ENCODE measurements around the gene F8. TPM values are rescaled to one million over a fixed set of nuclear protein-coding genes. Genes with fewer than 3 reads are reported as not detected.

Gene F8
- total RNA-seq, 4 donors from 2014 or later: 7.2 to 28.4 (median 14.6) TPM

DNA sequence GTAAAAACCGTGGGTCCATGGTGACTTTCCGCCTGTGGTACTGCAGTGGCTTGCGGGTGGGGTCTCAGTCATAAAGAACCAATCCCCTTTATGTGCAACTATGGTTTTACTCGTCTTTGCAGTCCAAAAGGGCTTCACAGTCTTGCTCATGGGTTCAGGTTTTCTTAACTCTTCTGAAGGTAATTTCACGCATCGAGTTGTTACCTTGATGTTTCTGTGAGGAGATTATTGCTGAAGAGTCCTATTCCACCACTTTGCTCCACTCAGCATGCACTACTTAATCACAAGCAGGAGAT lies 41.5 kb downstream of the F8 start:
- Histone ChIP-seq H3K4me3 (peak overlapping the region in 2 of 4 donors; percentile 40 to 49), H3K27me3 (no peaks in the 10 kb centered on the region), H3K4me1 (no peaks in the 10 kb centered on the region), H3K9me3 (no peaks in the 10 kb centered on the region), H3K36me3 (no peaks in the 10 kb centered on the region), H3K27ac (no peak overlapping the region)
- DNase-seq (ENCODE audit: low spot score in 2 of 2): no peak
- WGBS, 2 donors: 19 to 32% methylated on average over 6 of the region's 6 CpGs
- TF ChIP-seq, protein P1, sequence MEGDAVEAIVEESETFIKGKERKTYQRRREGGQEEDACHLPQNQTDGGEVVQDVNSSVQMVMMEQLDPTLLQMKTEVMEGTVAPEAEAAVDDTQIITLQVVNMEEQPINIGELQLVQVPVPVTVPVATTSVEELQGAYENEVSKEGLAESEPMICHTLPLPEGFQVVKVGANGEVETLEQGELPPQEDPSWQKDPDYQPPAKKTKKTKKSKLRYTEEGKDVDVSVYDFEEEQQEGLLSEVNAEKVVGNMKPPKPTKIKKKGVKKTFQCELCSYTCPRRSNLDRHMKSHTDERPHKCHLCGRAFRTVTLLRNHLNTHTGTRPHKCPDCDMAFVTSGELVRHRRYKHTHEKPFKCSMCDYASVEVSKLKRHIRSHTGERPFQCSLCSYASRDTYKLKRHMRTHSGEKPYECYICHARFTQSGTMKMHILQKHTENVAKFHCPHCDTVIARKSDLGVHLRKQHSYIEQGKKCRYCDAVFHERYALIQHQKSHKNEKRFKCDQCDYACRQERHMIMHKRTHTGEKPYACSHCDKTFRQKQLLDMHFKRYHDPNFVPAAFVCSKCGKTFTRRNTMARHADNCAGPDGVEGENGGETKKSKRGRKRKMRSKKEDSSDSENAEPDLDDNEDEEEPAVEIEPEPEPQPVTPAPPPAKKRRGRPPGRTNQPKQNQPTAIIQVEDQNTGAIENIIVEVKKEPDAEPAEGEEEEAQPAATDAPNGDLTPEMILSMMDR (IDR thresholded peaks at IDR 0.05): no peak
- TF ChIP-seq POLR2A (IDR thresholded peaks at IDR 0.05): no peak
- no peak for TF ChIP-seq EP300 (IDR thresholded peaks at IDR 0.05)

GRCh38 chrX:154980330-154981115 lies 42.0 kb downstream of the F8 start:
- TF ChIP-seq EP300 (IDR thresholded peaks at IDR 0.05) (no peak), POLR2A (IDR thresholded peaks at IDR 0.05) (no peak)
- TF ChIP-seq, protein P1 (IDR thresholded peaks at IDR 0.05): peak; percentile 48 to 74 (median 53)
- DNase-seq (ENCODE audit: low spot score in 2 of 2): peak; percentile 55 to 82
- WGBS, 2 donors: 9 to 25% methylated on average over 11 of the region's 11 CpGs
- Histone ChIP-seq H3K4me1 (no peaks in the 10 kb centered on the region), H3K4me3 (peak overlapping the region in 2 of 4 donors; percentile 40 to 49), H3K36me3 (no peaks in the 10 kb centered on the region), H3K27me3 (no peaks in the 10 kb centered on the region), H3K27ac (peak overlapping the region in 1 of 4 donors; percentile 59), H3K9me3 (no peaks in the 10 kb centered on the region)

DNA sequence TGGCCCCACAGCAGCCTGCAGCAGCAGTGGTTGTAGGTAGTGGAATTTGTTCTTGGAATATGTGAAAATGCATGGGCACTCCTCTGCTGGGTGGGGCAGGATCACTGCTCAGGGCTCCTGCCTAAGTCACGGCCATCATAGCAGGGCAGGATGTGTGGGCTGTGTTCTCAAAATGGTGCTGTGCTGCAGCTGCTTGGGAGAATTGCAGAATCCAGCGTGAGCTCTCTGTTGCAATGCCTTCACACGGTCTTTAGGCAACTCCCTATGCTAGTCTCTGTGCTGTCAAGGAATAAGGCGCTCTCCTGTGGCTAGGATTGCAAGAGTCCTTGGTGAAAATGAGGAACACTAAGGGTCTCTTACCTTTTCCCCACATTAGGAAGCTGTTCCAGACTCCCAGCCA lies 42.9 kb downstream of the F8 start:
- Histone ChIP-seq H3K36me3 (no peaks in the 10 kb centered on the region), H3K9me3 (no peaks in the 10 kb centered on the region), H3K4me3 (no peak overlapping the region), H3K4me1 (no peaks in the 10 kb centered on the region), H3K27ac (no peak overlapping the region), H3K27me3 (no peaks in the 10 kb centered on the region)
- 77 to 78% methylated on average over 4 of the region's 4 CpGs for WGBS, 2 donors
- no peak for DNase-seq (ENCODE audit: low spot score in 2 of 2)
- TF ChIP-seq, protein P1 (IDR thresholded peaks at IDR 0.05): no peak
- TF ChIP-seq POLR2A (IDR thresholded peaks at IDR 0.05) (no peak), EP300 (IDR thresholded peaks at IDR 0.05) (no peak)

GRCh38 chrX:154968353-154968752 lies 54.2 kb downstream of the F8 start:
- WGBS, 2 donors: 44 to 83% methylated on average over 2 of the region's 2 CpGs
- no peaks in the 10 kb centered on the region for H3K27me3 ChIP-seq

GRCh38 chrX:154967603-154968002 lies 54.9 kb downstream of the F8 start:
- H3K4me1 ChIP-seq: no peaks in the 10 kb centered on the region
- 51 to 65% methylated on average over 1 of the region's 1 CpG for WGBS, 2 donors
- H3K4me3 ChIP-seq: no peak overlapping the region
- TF ChIP-seq, protein P1 (IDR thresholded peaks at IDR 0.05): no peak
- H3K27ac ChIP-seq: no peak overlapping the region
- no peaks in the 10 kb centered on the region for H3K27me3 ChIP-seq
- no peaks in the 10 kb centered on the region for H3K36me3 ChIP-seq
- DNase-seq (ENCODE audit: low spot score in 2 of 2): no peak
- no peaks in the 10 kb centered on the region for H3K9me3 ChIP-seq

More at GRCh38 chrX:154968353-154968752, 54.2 kb downstream of the F8 start:
- no peaks in the 10 kb centered on the region for H3K9me3 ChIP-seq
- no peak for DNase-seq (ENCODE audit: low spot score in 2 of 2)
- no peak overlapping the region for H3K27ac ChIP-seq
- TF ChIP-seq, protein P1 (IDR thresholded peaks at IDR 0.05): no peak
- TF ChIP-seq POLR2A (IDR thresholded peaks at IDR 0.05): no peak
- no peak for TF ChIP-seq EP300 (IDR thresholded peaks at IDR 0.05)
- no peak overlapping the region for H3K4me3 ChIP-seq
- H3K36me3 ChIP-seq: no peaks in the 10 kb centered on the region
- no peaks in the 10 kb centered on the region for H3K4me1 ChIP-seq
